ENCODE data around the gene FAM53A. TPM values are rescaled to one million over a fixed set of nuclear protein-coding genes. Genes with fewer than 3 reads are reported as not detected.

The FAM53A gene
- total and polyA plus RNA-seq, 10 of the 15 experiments (the other 5 are each of a cell fraction or from before 2014, with no cell fraction given): 0.02 to 0.87 (median 0.38) TPM; not detected in 2

DNA sequence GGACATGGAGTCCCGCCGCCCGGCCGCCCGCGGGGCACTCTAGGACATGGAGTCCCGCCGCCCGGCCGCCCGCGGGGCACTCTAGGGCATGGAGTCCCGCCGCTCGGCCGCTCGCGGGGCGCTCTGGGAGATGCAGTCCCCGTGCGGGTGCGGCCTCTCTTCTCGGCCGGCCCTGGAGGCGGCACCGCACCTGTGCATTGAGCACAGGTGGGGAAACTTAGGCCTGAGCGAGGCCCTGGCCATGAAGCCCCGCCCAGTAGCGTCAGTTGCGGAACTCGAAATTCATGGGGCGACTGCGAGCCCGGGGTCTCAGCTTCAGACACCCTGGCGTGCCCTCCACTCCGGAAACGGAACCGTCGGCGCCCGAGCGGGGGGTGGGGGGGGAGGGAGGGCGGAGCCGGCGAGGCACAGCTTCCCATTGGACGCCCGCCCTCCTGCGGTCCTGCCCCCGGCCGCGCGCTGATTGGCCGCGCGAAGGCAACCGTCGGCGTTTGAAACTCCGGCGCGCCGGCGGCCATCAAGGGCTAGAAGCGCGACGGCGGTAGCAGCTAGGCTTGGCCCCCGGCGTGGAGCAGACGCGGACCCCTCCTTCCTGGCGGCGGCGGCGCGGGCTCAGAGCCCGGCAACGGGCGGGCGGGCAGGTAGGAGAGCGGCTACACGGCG lies 37.0 kb upstream of the FAM53A start, which contains the start of the genes TACC3 and TMEM129 (continued):
- TF ChIP-seq BCLAF1 (IDR thresholded peaks at IDR 0.05): no peak
- no peak for TF ChIP-seq WRNIP1 (IDR thresholded peaks at IDR 0.05; ENCODE audit: borderline replicate concordance, low read depth, low read length)
- no peak for TF ChIP-seq PAX8 (IDR thresholded peaks at IDR 0.05)
- peak; percentile 78; the same call in 1 of the 2 replicates for TF ChIP-seq SREBF1 (IDR thresholded peaks at IDR 0.05; ENCODE audit: low read length)
- TF ChIP-seq CBFB (IDR thresholded peaks at IDR 0.05; ENCODE audit: low read depth): no peak
- peak; percentile 62; the same call in 1 of the 2 replicates for TF ChIP-seq ELK1 (IDR thresholded peaks at IDR 0.05; ENCODE audit: low read depth, low read length)
- TF ChIP-seq ETV6 (conservative IDR thresholded peaks at IDR 0.05 in 1 of 2, IDR thresholded peaks at IDR 0.05 in 1 of 2; ENCODE audit: borderline replicate concordance in 1 of 2, low read depth in 1 of 2): no peak
- TF ChIP-seq CBX5 (IDR thresholded peaks at IDR 0.05; ENCODE audit: low read depth): no peak
- TF ChIP-seq EGR1 (IDR thresholded peaks at IDR 0.05; ENCODE audit: borderline replicate concordance in 1 of 2, low read depth in 2 of 2, low read length in 2 of 2): no peak
- no peak for TF ChIP-seq EP300 (IDR thresholded peaks at IDR 0.05; ENCODE audit: borderline replicate concordance in 1 of 2, control insufficient read depth in 1 of 2, low read depth in 2 of 2, low read length in 2 of 2)
- no peak for TF ChIP-seq RELA (IDR thresholded peaks at IDR 0.05; ENCODE audit: borderline replicate concordance, partially characterized antibody)
- no peak for TF ChIP-seq SUPT20H (IDR thresholded peaks at IDR 0.05; ENCODE audit: borderline replicate concordance, control insufficient read depth, low read depth, low read length)
- TF ChIP-seq SREBF2 (IDR thresholded peaks at IDR 0.05; ENCODE audit: low read length): 0 out of 2 replicates have a peak, but pooled peaks have one; percentile 39
- no peak for TF ChIP-seq CREB1 (IDR thresholded peaks at IDR 0.05; ENCODE audit: low read depth)
- TF ChIP-seq HSF1 (IDR thresholded peaks at IDR 0.05; ENCODE audit: low read depth, low read length): no peak
- no peak for TF ChIP-seq RAD51 (IDR thresholded peaks at IDR 0.05)
- TF ChIP-seq, protein P1, sequence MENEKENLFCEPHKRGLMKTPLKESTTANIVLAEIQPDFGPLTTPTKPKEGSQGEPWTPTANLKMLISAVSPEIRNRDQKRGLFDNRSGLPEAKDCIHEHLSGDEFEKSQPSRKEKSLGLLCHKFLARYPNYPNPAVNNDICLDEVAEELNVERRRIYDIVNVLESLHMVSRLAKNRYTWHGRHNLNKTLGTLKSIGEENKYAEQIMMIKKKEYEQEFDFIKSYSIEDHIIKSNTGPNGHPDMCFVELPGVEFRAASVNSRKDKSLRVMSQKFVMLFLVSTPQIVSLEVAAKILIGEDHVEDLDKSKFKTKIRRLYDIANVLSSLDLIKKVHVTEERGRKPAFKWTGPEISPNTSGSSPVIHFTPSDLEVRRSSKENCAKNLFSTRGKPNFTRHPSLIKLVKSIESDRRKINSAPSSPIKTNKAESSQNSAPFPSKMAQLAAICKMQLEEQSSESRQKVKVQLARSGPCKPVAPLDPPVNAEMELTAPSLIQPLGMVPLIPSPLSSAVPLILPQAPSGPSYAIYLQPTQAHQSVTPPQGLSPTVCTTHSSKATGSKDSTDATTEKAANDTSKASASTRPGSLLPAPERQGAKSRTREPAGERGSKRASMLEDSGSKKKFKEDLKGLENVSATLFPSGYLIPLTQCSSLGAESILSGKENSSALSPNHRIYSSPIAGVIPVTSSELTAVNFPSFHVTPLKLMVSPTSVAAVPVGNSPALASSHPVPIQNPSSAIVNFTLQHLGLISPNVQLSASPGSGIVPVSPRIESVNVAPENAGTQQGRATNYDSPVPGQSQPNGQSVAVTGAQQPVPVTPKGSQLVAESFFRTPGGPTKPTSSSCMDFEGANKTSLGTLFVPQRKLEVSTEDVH (IDR thresholded peaks at IDR 0.05; ENCODE audit: low read depth, partially characterized antibody): no peak

Data from GM12878 (cell line).